ENCODE results near the gene NEGR1.

The NEGR1 gene

DNA sequence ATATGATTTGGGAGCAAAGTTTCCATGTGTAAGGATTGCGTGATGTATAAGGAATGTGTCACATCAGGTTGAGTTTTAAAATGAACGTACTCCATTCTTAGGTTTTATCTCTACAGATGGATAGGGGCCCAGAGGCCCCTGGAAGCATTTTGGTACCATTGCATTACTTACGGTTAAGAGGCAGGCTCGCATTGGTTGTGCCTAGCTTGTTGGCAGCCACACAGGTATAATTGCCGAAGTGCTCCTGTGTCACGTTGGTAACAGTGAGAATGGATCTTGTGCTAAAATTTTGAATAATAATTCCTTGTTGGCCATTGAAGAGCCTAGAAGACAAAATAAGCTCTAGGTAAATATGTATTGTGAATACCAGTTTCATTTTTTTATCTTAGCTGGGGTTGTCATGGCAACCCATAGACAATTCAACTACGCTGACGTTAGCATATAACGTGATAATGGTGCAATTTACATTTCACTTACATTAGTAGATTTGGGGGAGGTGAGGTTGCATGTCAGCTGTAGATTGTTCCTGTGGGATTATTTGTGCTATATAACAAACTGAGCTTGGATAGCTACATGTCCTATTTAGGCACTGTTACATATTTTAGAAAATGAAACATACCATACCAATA is 689.6 kb downstream of the NEGR1 start:
- Histone ChIP-seq H3K36me3 (ENCODE audit: control insufficient read depth in 2 of 2, insufficient read depth in 2 of 2, low read length in 2 of 2) (no peaks in the 10 kb centered on the region), H3K9me3 (ENCODE audit: control insufficient read depth in 2 of 2, low read length in 2 of 2) (no peaks in the 10 kb centered on the region), H3K4me1 (ENCODE audit: control insufficient read depth, insufficient read depth, low read length) (no peaks in the 10 kb centered on the region), H3K27ac (ENCODE audit: low read length) (no peak overlapping the region), H3K27me3 (ENCODE audit: control insufficient read depth in 1 of 2, insufficient read depth in 2 of 2, low read length in 2 of 2) (no peaks in the 10 kb centered on the region), H3K4me3 (ENCODE audit: low read length in 2 of 2) (no peak overlapping the region), H3K9ac (ENCODE audit: low read length in 2 of 2) (no peak overlapping the region)

DNA sequence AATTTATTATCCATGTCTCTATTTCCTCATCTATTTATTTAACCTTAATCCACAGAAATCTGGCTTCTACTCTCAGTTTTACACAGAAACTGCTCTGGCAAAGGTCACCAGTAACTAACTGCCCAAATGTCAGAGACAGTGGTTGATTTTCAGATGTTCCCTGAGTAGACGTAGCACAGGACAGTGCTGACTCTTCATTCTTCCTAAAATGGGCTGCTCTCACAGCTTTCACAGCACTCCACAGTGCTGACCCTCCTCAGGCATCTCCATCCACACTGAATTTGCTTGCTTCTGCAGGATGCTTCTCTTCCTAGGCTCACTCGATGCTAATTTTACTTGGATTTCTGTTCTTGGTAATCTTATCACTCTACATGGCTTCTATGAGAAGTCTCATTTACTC is 693.3 kb downstream of the NEGR1 start:
- Histone ChIP-seq H3K9ac (ENCODE audit: low read length in 2 of 2) (no peak overlapping the region), H3K27me3 (ENCODE audit: control insufficient read depth in 1 of 2, insufficient read depth in 2 of 2, low read length in 2 of 2) (no peaks in the 10 kb centered on the region), H3K36me3 (ENCODE audit: control insufficient read depth in 2 of 2, insufficient read depth in 2 of 2, low read length in 2 of 2) (no peaks in the 10 kb centered on the region), H3K4me1 (ENCODE audit: control insufficient read depth, insufficient read depth, low read length) (no peaks in the 10 kb centered on the region), H3K9me3 (ENCODE audit: control insufficient read depth in 2 of 2, low read length in 2 of 2) (no peaks in the 10 kb centered on the region), H3K4me3 (ENCODE audit: low read length in 2 of 2) (no peak overlapping the region), H3K27ac (ENCODE audit: low read length) (no peak overlapping the region)

DNA sequence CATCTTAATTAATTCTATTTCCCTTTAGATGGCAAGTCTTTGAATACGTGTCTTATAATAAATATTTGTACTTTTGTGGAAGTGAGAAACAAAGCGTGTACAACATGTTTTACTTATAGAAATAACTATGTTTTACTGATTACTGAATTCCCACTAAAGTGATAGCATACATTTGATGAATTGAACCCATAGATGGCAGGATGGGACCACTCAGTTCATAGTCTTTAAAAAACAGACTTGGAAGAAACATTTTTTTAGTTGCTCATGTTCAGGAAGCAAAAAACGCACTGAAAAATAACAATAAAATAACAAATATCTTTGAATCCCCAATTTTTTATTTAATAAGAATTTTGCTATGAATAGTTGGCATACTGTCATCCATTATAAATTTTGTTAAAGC is 694.4 kb downstream of the NEGR1 start:
- Histone ChIP-seq H3K4me3 (ENCODE audit: low read length in 2 of 2) (no peak overlapping the region), H3K9me3 (ENCODE audit: control insufficient read depth in 2 of 2, low read length in 2 of 2) (no peaks in the 10 kb centered on the region), H3K4me1 (ENCODE audit: control insufficient read depth, insufficient read depth, low read length) (no peaks in the 10 kb centered on the region)

DNA sequence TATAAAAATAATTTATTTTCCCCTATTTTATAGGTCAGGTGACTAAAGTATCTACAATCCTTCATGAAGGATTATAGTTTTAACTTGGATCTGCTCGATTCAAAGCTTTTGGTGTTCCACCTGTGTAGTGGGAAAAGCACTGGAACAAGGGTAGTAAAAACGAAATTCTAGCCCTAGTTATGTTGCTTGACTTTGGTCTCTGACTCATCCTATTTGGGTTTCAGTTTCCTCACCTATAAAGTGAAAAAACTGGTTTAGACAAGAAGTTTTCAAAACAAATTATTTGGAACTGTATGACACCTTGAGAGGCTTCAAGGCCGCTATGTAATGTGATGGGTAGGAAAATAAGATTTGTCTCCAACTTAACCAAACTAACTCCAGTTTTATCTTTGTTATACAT is 696.3 kb downstream of the NEGR1 start:
- Histone ChIP-seq H3K4me3 (ENCODE audit: low read length in 2 of 2) (no peak overlapping the region), H3K4me1 (ENCODE audit: control insufficient read depth, insufficient read depth, low read length) (no peaks in the 10 kb centered on the region), H3K9ac (ENCODE audit: low read length in 2 of 2) (no peak overlapping the region), H3K36me3 (ENCODE audit: control insufficient read depth in 2 of 2, insufficient read depth in 2 of 2, low read length in 2 of 2) (no peaks in the 10 kb centered on the region), H3K9me3 (ENCODE audit: control insufficient read depth in 2 of 2, low read length in 2 of 2) (no peaks in the 10 kb centered on the region), H3K27ac (ENCODE audit: low read length) (no peak overlapping the region), H3K27me3 (ENCODE audit: control insufficient read depth in 1 of 2, insufficient read depth in 2 of 2, low read length in 2 of 2) (no peaks in the 10 kb centered on the region)

More for the DNA sequence above, 694.4 kb downstream of the NEGR1 start:
- no peak overlapping the region for H3K9ac ChIP-seq (ENCODE audit: low read length in 2 of 2)
- no peak overlapping the region for H3K27ac ChIP-seq (ENCODE audit: low read length)
- H3K36me3 ChIP-seq (ENCODE audit: control insufficient read depth in 2 of 2, insufficient read depth in 2 of 2, low read length in 2 of 2), result no peaks in the 10 kb centered on the region
- no peaks in the 10 kb centered on the region for H3K27me3 ChIP-seq (ENCODE audit: control insufficient read depth in 1 of 2, insufficient read depth in 2 of 2, low read length in 2 of 2)

DNA sequence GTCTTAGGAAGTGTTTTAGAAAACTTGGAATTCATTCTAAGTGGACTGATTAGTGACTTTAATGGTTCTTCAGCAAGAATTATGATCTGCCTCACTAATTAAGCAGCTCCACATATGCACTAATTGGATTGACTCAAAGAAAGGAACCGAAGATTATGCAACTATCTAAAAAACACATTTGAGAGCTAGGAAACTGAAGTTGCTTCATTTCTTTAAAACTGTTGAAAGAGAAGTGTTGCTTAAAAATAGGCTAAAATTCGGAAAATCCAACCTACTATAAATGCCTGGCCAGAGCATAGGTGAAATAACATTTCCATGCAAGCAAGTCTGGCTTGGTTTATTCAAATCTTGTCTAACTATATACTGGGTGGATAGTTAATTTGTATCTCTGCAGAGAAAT is 698.6 kb downstream of the NEGR1 start:
- Histone ChIP-seq H3K27ac (ENCODE audit: low read length) (no peak overlapping the region), H3K27me3 (ENCODE audit: control insufficient read depth in 1 of 2, insufficient read depth in 2 of 2, low read length in 2 of 2) (no peaks in the 10 kb centered on the region), H3K4me3 (ENCODE audit: low read length in 2 of 2) (no peak overlapping the region), H3K36me3 (ENCODE audit: control insufficient read depth in 2 of 2, insufficient read depth in 2 of 2, low read length in 2 of 2) (no peaks in the 10 kb centered on the region), H3K9me3 (ENCODE audit: control insufficient read depth in 2 of 2, low read length in 2 of 2) (no peaks in the 10 kb centered on the region), H3K4me1 (ENCODE audit: control insufficient read depth, insufficient read depth, low read length) (no peaks in the 10 kb centered on the region), H3K9ac (ENCODE audit: low read length in 2 of 2) (no peak overlapping the region)

DNA sequence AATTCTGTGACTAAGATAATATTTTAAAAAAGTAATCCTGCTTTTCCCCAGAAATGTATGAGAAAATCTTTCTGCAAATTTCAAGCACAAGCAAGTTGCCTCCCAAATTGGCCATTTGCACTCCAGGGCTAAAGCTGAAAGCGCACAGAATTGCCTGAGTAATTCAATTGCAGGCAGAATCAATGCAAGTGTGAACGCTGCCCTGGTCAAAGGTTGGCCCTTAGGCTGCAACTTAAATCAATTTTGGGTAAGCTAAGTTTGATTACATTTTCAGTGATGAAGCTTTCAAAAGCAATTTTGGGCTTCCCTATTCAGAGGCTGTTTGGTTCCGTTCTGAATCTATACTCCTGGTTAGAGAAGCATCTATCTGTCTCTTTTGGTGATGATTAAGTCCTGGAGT is 699.7 kb downstream of the NEGR1 start:
- no peaks in the 10 kb centered on the region for H3K4me1 ChIP-seq (ENCODE audit: control insufficient read depth, insufficient read depth, low read length)
- no peak overlapping the region for H3K27ac ChIP-seq (ENCODE audit: low read length)
- H3K4me3 ChIP-seq (ENCODE audit: low read length in 2 of 2), result no peak overlapping the region
- H3K9ac ChIP-seq (ENCODE audit: low read length in 2 of 2), result no peak overlapping the region
- no peaks in the 10 kb centered on the region for H3K27me3 ChIP-seq (ENCODE audit: control insufficient read depth in 1 of 2, insufficient read depth in 2 of 2, low read length in 2 of 2)
- H3K36me3 ChIP-seq (ENCODE audit: control insufficient read depth in 2 of 2, insufficient read depth in 2 of 2, low read length in 2 of 2), result no peaks in the 10 kb centered on the region
- H3K9me3 ChIP-seq (ENCODE audit: control insufficient read depth in 2 of 2, low read length in 2 of 2), result no peaks in the 10 kb centered on the region

DNA sequence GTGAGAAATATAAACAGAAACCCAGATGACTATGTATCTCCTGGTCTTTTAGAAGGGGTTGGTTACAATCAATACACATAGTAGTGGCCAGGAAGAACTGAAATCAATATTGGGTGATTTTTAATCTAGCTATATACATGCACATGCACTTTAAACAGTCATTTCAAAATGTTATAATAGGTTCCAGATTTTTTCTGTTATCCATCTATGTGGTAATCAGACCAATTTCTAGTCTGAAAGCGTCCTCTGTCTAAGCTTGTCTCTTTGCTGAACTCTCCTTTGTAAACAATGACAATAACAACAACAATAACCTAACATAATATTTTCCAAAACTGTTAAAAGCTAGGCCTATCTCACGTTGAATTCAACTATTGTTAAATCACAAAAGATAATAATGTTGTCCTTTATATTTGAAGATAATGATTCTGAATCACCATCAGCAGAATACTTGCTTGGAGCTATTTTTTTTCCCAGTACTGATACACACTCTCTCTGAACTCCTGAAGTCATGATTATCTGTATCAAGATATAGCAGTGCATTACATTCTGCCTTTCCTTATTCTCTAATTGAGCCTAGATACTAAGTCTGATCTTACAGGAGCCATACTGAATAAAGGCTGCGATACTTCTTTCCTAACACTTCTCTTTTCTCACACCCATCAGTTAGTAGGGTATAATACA is 704.7 kb downstream of the NEGR1 start:
- Histone ChIP-seq H3K36me3 (ENCODE audit: control insufficient read depth in 2 of 2, insufficient read depth in 2 of 2, low read length in 2 of 2) (no peaks in the 10 kb centered on the region), H3K9me3 (ENCODE audit: control insufficient read depth in 2 of 2, low read length in 2 of 2) (no peaks in the 10 kb centered on the region), H3K27me3 (ENCODE audit: control insufficient read depth in 1 of 2, insufficient read depth in 2 of 2, low read length in 2 of 2) (no peaks in the 10 kb centered on the region), H3K27ac (ENCODE audit: low read length) (no peak overlapping the region), H3K9ac (ENCODE audit: low read length in 2 of 2) (no peak overlapping the region), H3K4me1 (ENCODE audit: control insufficient read depth, insufficient read depth, low read length) (no peaks in the 10 kb centered on the region), H3K4me3 (ENCODE audit: low read length in 2 of 2) (no peak overlapping the region)

DNA sequence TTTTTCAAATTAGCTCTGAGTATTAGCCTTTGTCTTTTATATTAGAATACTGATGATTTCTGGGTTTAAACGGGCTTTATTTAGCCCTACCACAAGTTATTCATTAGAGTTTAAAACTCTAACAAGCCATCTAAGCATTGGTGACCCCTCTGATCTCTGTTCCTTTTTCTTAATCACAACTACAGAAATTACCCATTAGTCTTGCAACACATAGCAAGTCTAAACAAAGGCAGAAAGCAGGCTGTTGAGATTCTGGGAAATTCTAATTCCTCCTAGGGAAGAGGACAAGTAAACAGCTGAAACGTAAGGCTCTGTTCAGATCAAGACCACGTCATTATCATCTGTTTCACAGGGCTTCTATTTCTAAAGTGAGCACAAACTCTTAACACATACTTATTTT is 710.3 kb downstream of the NEGR1 start:
- H3K9ac ChIP-seq (ENCODE audit: low read length in 2 of 2), result no peak overlapping the region
- no peaks in the 10 kb centered on the region for H3K4me1 ChIP-seq (ENCODE audit: control insufficient read depth, insufficient read depth, low read length)
- H3K27me3 ChIP-seq (ENCODE audit: control insufficient read depth in 1 of 2, insufficient read depth in 2 of 2, low read length in 2 of 2), result no peaks in the 10 kb centered on the region
- no peak overlapping the region for H3K27ac ChIP-seq (ENCODE audit: low read length)
- H3K4me3 ChIP-seq (ENCODE audit: low read length in 2 of 2), result no peak overlapping the region
- H3K36me3 ChIP-seq (ENCODE audit: control insufficient read depth in 2 of 2, insufficient read depth in 2 of 2, low read length in 2 of 2), result no peaks in the 10 kb centered on the region
- no peaks in the 10 kb centered on the region for H3K9me3 ChIP-seq (ENCODE audit: control insufficient read depth in 2 of 2, low read length in 2 of 2)

DNA sequence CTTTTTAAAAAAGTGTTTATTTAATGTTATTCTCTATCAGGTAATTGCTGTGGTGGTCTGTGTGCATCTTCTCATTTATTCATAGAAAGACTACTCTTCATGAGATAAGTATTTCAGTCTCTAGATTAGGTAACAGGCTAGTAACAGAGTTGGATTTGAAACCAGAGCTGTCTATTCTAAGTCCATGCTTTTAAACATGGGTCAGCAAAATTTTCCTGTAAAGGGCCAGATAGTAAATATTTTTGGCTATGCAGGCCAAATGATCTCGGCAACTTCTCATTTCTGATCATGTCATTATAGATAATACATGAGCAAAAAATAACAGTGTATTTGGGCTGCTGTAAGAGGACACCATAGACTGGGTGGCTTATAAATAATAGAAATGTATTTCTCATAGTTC is 715.9 kb downstream of the NEGR1 start:
- peaks cover 2% of the 10 kb centered on the region for H3K4me1 ChIP-seq (ENCODE audit: control insufficient read depth, insufficient read depth, low read length)
- H3K27ac ChIP-seq (ENCODE audit: low read length), result no peak overlapping the region
- no peaks in the 10 kb centered on the region for H3K27me3 ChIP-seq (ENCODE audit: control insufficient read depth in 1 of 2, insufficient read depth in 2 of 2, low read length in 2 of 2)
- no peak overlapping the region for H3K4me3 ChIP-seq (ENCODE audit: low read length in 2 of 2)
- H3K36me3 ChIP-seq (ENCODE audit: control insufficient read depth in 2 of 2, insufficient read depth in 2 of 2, low read length in 2 of 2), result no peaks in the 10 kb centered on the region
- no peaks in the 10 kb centered on the region for H3K9me3 ChIP-seq (ENCODE audit: control insufficient read depth in 2 of 2, low read length in 2 of 2)
- H3K9ac ChIP-seq (ENCODE audit: low read length in 2 of 2), result no peak overlapping the region

DNA sequence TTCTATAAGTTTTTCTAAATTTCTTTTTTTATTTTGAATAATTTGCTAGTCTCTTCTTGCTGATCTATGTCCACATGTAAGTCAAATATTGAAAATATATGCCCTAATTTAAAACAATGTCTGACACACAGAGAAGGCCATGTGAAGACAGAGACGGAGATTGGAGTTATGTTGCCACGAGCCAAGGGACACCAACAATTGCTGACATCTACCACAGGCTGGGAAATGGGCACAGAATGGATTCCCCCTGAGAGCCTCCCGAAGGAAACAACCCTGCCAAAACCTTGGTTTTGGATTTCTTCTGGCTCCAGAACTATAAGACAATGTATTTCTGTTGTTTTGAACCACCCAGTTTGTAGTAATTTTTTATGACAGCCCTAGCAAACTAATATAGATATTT is 716.5 kb downstream of the NEGR1 start:
- H3K9me3 ChIP-seq (ENCODE audit: control insufficient read depth in 2 of 2, low read length in 2 of 2), result no peaks in the 10 kb centered on the region
- no peak overlapping the region for H3K27ac ChIP-seq (ENCODE audit: low read length)
- H3K4me3 ChIP-seq (ENCODE audit: low read length in 2 of 2), result no peak overlapping the region
- no peak overlapping the region for H3K9ac ChIP-seq (ENCODE audit: low read length in 2 of 2)
- H3K36me3 ChIP-seq (ENCODE audit: control insufficient read depth in 2 of 2, insufficient read depth in 2 of 2, low read length in 2 of 2), result no peaks in the 10 kb centered on the region
- H3K27me3 ChIP-seq (ENCODE audit: control insufficient read depth in 1 of 2, insufficient read depth in 2 of 2, low read length in 2 of 2), result no peaks in the 10 kb centered on the region
- H3K4me1 ChIP-seq (ENCODE audit: control insufficient read depth, insufficient read depth, low read length), result peaks cover 2% of the 10 kb centered on the region

DNA sequence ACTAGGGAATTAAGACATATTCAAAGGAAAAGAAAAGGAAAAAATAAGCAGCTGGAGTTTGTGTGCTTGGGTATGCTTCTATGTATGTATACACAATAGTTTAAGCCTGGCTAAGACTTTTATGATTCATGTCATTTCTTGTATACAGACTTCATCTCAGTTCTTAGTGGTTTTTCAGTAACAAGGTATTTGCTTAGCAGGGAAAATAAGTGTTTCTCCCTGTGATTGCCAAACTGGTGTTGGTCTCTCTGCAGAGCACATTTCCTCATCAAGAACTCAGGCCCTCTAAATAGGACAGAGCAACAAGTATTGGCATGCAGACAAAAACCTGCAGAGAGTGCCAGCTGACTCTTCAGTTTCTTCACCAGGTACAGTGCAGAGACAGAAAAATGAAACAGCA is 717.1 kb downstream of the NEGR1 start:
- Histone ChIP-seq H3K36me3 (ENCODE audit: control insufficient read depth in 2 of 2, insufficient read depth in 2 of 2, low read length in 2 of 2) (no peaks in the 10 kb centered on the region), H3K4me1 (ENCODE audit: control insufficient read depth, insufficient read depth, low read length) (peaks cover 2% of the 10 kb centered on the region), H3K9me3 (ENCODE audit: control insufficient read depth in 2 of 2, low read length in 2 of 2) (no peaks in the 10 kb centered on the region), H3K9ac (ENCODE audit: low read length in 2 of 2) (no peak overlapping the region), H3K4me3 (ENCODE audit: low read length in 2 of 2) (no peak overlapping the region), H3K27ac (ENCODE audit: low read length) (no peak overlapping the region), H3K27me3 (ENCODE audit: control insufficient read depth in 1 of 2, insufficient read depth in 2 of 2, low read length in 2 of 2) (no peaks in the 10 kb centered on the region)

Data from stomach smooth muscle (tissue), 2 donors.